Right atrium auricular region (tissue), 2 donors: ENCODE measurements around the gene LRRC4B. TPM values are rescaled to one million over a fixed set of nuclear protein-coding genes. Genes with fewer than 3 reads are reported as not detected.

Source experiments
- DNase-seq: peaks from one replicate; pipeline ENCODE4 v3.0.0-alpha.2; 2019; ENCODE audit warnings: low spot score
- H3K27ac ChIP-seq, 2 donors: fragments of 200-600 bp; sonication (generic); 1 replicate in 1 of 2; 2 replicates in 1 of 2; pipeline ENCODE4 v1.5.1; 2016 to 2019
- H3K27me3 ChIP-seq, 2 donors: fragments of 200-600 bp; sonication (generic); one replicate each; pipeline versions ENCODE4 v1.5.1 to v1.6.0; 2017 to 2019
- H3K36me3 ChIP-seq: fragments of 200-600 bp; sonication (generic); one replicate; pipeline ENCODE4 v1.5.1; 2016
- H3K4me1 ChIP-seq, 2 donors: fragments of 200-600 bp; sonication (generic); one replicate each; pipeline versions ENCODE4 v1.5.1 to v1.6.0; 2017 to 2019
- H3K4me3 ChIP-seq, 2 donors: fragments of 200-600 bp; sonication (generic); 1 replicate in 1 of 2; 2 replicates in 1 of 2; pipeline ENCODE4 v1.5.1; 2017 to 2019; ENCODE audit warnings: mild to moderate bottlenecking in 1 of 2, moderate library complexity in 1 of 2
- H3K9me3 ChIP-seq, 2 donors: fragments of 200-600 bp; sonication (generic); one replicate each; pipeline ENCODE4 v1.5.1; 2019
- CTCF ChIP-seq, 2 donors: fragments of 200-600 bp; sonication (generic); IDR thresholded peaks; one replicate each; pipeline ENCODE4 v1.5.1; 2019; ENCODE audit warnings: antibody characterized with exemption in 2 of 2
- total RNA-seq, 2 donors: library from RNA; depleted of rRNA; stranded (reverse); fragments of >200 nt; gene quantifications; one replicate each; pipeline ENCODE4 v1.1.0, GENCODE V29; 2016

The LRRC4B gene
- total RNA-seq, 2 donors from 2014 or later, result 1.6 to 2.0 TPM

- H3K4me3 ChIP-seq, result no peak overlapping the region
- no peaks in the 10 kb centered on the region for H3K9me3 ChIP-seq
- H3K27ac ChIP-seq, result no peak overlapping the region
- TF ChIP-seq CTCF (IDR thresholded peaks at IDR 0.05), result no peak
- H3K27me3 ChIP-seq, result peaks cover 0 to 4% of the 10 kb centered on the region in 2 donors
- DNase-seq, result no peak
- peaks cover 0 to 15% of the 10 kb centered on the region in 2 donors for H3K4me1 ChIP-seq
- no peaks in the 10 kb centered on the region for H3K36me3 ChIP-seq
Observed at GRCh38 chr19:50553134-50553703, 15.0 kb downstream of the LRRC4B start.

DNA sequence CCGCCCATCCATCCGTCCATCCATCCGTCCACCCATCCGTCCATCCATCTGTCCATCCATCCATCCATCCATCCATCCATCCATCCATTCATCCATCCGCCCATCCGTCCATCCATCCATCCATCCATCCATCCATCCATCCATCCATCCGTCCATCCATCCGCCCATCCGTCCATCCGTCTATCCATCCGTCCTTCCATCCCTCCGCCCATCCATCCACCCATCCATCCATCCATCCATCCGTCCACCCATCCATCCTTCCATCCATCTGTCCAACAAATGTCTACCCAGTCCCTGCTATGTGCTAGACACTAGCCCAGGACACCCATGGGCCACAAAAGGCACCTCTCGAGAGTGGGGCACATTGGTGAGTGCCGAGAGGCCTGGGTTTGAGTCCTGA lies 15.7 kb downstream of the LRRC4B start:
- H3K4me3 ChIP-seq, result no peak overlapping the region
- H3K27ac ChIP-seq, result no peak overlapping the region
- no peak for TF ChIP-seq CTCF (IDR thresholded peaks at IDR 0.05)
- no peaks in the 10 kb centered on the region for H3K36me3 ChIP-seq
- peaks cover 0 to 4% of the 10 kb centered on the region in 2 donors for H3K27me3 ChIP-seq
- no peaks in the 10 kb centered on the region for H3K9me3 ChIP-seq
- H3K4me1 ChIP-seq, result peaks cover 0 to 21% of the 10 kb centered on the region in 2 donors
- DNase-seq, result no peak

- H3K36me3 ChIP-seq, result no peaks in the 10 kb centered on the region
- H3K4me1 ChIP-seq, result peaks cover 0 to 20% of the 10 kb centered on the region in 2 donors
- H3K27ac ChIP-seq, result no peak overlapping the region
- peaks cover 0 to 4% of the 10 kb centered on the region in 2 donors for H3K27me3 ChIP-seq
- peak overlapping the region in 1 of 2 donors; percentile 35 for H3K4me3 ChIP-seq
- DNase-seq, result no peak
- no peak for TF ChIP-seq CTCF (IDR thresholded peaks at IDR 0.05)
- H3K9me3 ChIP-seq, result no peaks in the 10 kb centered on the region
Observed at GRCh38 chr19:50551715-50552187, 16.5 kb downstream of the LRRC4B start.

DNA sequence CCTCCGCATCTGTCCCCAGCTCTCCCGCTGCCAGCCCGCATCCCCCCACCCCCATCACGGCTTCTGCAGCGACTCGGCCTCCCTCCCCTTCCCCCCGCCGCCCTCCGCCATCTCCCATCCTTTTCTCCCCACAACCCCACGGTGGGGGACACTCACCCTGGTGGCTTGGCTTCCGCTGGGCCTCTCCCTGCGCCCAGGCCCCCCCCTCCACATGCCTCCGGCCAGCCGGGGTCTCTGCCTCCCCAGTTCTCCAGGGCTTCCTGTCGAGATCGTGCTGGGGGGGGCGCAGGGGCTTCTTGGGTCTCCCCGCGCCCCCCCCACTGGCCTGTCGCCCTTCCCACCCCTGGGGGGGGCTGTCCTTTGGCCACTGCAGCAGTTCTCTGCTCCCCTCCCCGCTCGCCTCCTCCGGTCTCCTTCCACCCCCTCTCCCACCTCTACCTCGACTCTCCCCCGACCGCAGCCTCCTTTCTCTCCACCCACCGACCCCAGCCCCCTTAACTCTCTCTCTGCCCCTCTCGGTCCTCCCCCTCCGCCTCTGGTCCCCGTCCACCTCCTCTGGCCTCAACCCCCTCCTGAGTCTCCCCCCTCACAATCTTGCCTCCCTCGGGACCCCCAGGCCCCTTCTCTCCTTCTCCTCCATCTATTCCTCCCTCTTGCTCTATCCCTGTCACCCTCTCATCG lies 17.1 kb downstream of the LRRC4B start:
- H3K36me3 ChIP-seq, result no peaks in the 10 kb centered on the region
- DNase-seq, result no peak
- no peaks in the 10 kb centered on the region for H3K9me3 ChIP-seq
- peaks cover 0 to 4% of the 10 kb centered on the region in 2 donors for H3K27me3 ChIP-seq
- peaks cover 0 to 14% of the 10 kb centered on the region in 2 donors for H3K4me1 ChIP-seq
- H3K27ac ChIP-seq, result peak overlapping the region; percentile 7 to 35
- peak overlapping the region; percentile 28 to 35 for H3K4me3 ChIP-seq
- TF ChIP-seq CTCF (IDR thresholded peaks at IDR 0.05), result no peak

- no peak overlapping the region for H3K27ac ChIP-seq
Observed at GRCh38 chr19:50550594-50550966, 17.7 kb downstream of the LRRC4B start.

More at GRCh38 chr19:50550594-50550966, 17.7 kb downstream of the LRRC4B start:
- DNase-seq, result no peak
- H3K36me3 ChIP-seq, result no peaks in the 10 kb centered on the region
- H3K4me1 ChIP-seq, result peaks cover 0 to 9% of the 10 kb centered on the region in 2 donors
- peaks cover 0 to 4% of the 10 kb centered on the region in 2 donors for H3K27me3 ChIP-seq
- no peak for TF ChIP-seq CTCF (IDR thresholded peaks at IDR 0.05)
- H3K9me3 ChIP-seq, result no peaks in the 10 kb centered on the region
- peak overlapping the region in 1 of 2 donors; percentile 35 for H3K4me3 ChIP-seq
